Endodermal cell (in vitro differentiated cells): ENCODE measurements around the gene ANKEF1. TPM values are rescaled to one million over a fixed set of nuclear protein-coding genes. Genes with fewer than 3 reads are reported as not detected.

Experiments
- DNase-seq: peaks from one replicate; pipeline ENCODE4 v3.0.0-alpha.2; 2017
- H3K27ac ChIP-seq: 2 replicates; pipeline ENCODE4 v1.5.1; 2013; ENCODE audit warnings: mild to moderate bottlenecking, low read depth, low read length, moderate library complexity
- H3K27me3 ChIP-seq: 2 replicates; pipeline ENCODE4 v1.6.1; 2013; ENCODE audit warnings: mild to moderate bottlenecking, low read length, moderate library complexity; ENCODE audit not compliant: insufficient read depth, control insufficient read depth, poor library complexity, severe bottlenecking
- H3K36me3 ChIP-seq: 2 replicates; pipeline ENCODE4 v1.7.0; 2013; ENCODE audit warnings: mild to moderate bottlenecking, low read length, moderate library complexity; ENCODE audit not compliant: control insufficient read depth, insufficient read depth
- H3K4me1 ChIP-seq: one replicate; pipeline ENCODE4 v1.7.0; 2013; ENCODE audit warnings: low read length; ENCODE audit not compliant: control insufficient read depth, insufficient read depth
- H3K4me3 ChIP-seq: 2 replicates; pipeline ENCODE4 v1.5.1; 2013; ENCODE audit warnings: mild to moderate bottlenecking, low read length, moderate library complexity
- H3K9ac ChIP-seq: 2 replicates; pipeline ENCODE4 v1.6.1; 2013; ENCODE audit warnings: mild to moderate bottlenecking, low read length, moderate library complexity; ENCODE audit not compliant: poor library complexity, severe bottlenecking; ENCODE audit errors: extremely low read depth
- H3K9me3 ChIP-seq: 2 replicates; pipeline ENCODE4 v1.6.1; 2013; ENCODE audit warnings: mild to moderate bottlenecking, low read length, moderate library complexity; ENCODE audit not compliant: control insufficient read depth
- H3K27ac Mint-ChIP-seq: 2 replicates; pipeline ENCODE4 v1.8.0; 2020; ENCODE audit warnings: mixed read lengths
- H3K27me3 Mint-ChIP-seq: 2 replicates; pipeline ENCODE4 v1.8.0; 2021; ENCODE audit warnings: mild to moderate bottlenecking, mixed read lengths; ENCODE audit not compliant: insufficient read depth
- H3K36me3 Mint-ChIP-seq: 2 replicates; pipeline ENCODE4 v1.8.0; 2020; ENCODE audit warnings: low read depth, mixed read lengths
- H3K4me1 Mint-ChIP-seq: 2 replicates; pipeline ENCODE4 v1.8.0; 2020; ENCODE audit warnings: mixed read lengths
- H3K4me3 Mint-ChIP-seq: 2 replicates; pipeline ENCODE4 v1.8.0; 2020; ENCODE audit warnings: mild to moderate bottlenecking, moderate library complexity, mixed read lengths
- H3K9me3 Mint-ChIP-seq: 2 replicates; pipeline ENCODE4 v1.8.0; 2020; ENCODE audit warnings: mild to moderate bottlenecking, mixed read lengths
- CTCF ChIP-seq: fragments of 200-600 bp; sonication (generic); conservative IDR thresholded peaks from 2 replicates; pipeline ENCODE4 v1.5.0; 2021; ENCODE audit warnings: antibody characterized with exemption, mild to moderate bottlenecking
- WGBS, 2 experiments: methylation state at CpG; one replicate each; pipeline versions ENCODE4 v1.1.5 to v1.1.7; 2013; ENCODE audit warnings: missing lambda C conversion rate in 2 of 2, mixed read lengths in 1 of 2; ENCODE audit not compliant: insufficient coverage in 1 of 2, insufficient read length in 1 of 2; 5-methylcytosine and 5-hydroxymethylcytosine counted together
- total RNA-seq, 2 donors: library from RNA; stranded (reverse); fragmentation: NEBNext Ultra II Directional in 1 of 2; extraction: Animal tissue kit (Norgen Biotek cat#: 25700) in 1 of 2; gene quantifications; 2 replicates in 1 of 2; 3 replicates in 1 of 2; pipeline ENCODE4 v1.2.1, GENCODE V29; 2021

Gene ANKEF1
- total RNA-seq, 2 donors from 2014 or later, result 8.8 to 13.1 TPM

- WGBS, 2 experiments, result 90% methylated on average over 2 of the region's 2 CpGs; no CpG with 5 or more reads in 1 of the 2 experiments
- no peaks in the 10 kb centered on the region for H3K27me3 Mint-ChIP-seq
- DNase-seq, result no peak
- TF ChIP-seq CTCF, result no peak
- H3K27me3 ChIP-seq, result no peaks in the 10 kb centered on the region
- no peaks in the 10 kb centered on the region for H3K9me3 ChIP-seq
- no peaks in the 10 kb centered on the region for H3K36me3 ChIP-seq
- H3K9me3 Mint-ChIP-seq, result no peaks in the 10 kb centered on the region
- H3K9ac ChIP-seq, result no peak overlapping the region
- H3K27ac ChIP-seq, result no peak overlapping the region
- H3K4me3 ChIP-seq, result no peak overlapping the region
- H3K4me3 Mint-ChIP-seq, result no peak overlapping the region
- H3K4me1 ChIP-seq, result no peaks in the 10 kb centered on the region
- H3K27ac Mint-ChIP-seq, result no peak overlapping the region
- no peaks in the 10 kb centered on the region for H3K4me1 Mint-ChIP-seq
- no peaks in the 10 kb centered on the region for H3K36me3 Mint-ChIP-seq
These were observed 32.5 kb downstream of the ANKEF1 start for GRCh38 chr20:10067321-10067720.

GRCh38 chr20:10074513-10074912, 39.7 kb downstream of the ANKEF1 start:
- H3K4me3 Mint-ChIP-seq, result no peak overlapping the region
- H3K27ac Mint-ChIP-seq, result no peak overlapping the region
- Histone ChIP-seq H3K9ac (no peak overlapping the region), H3K4me3 (no peak overlapping the region), H3K9me3 (no peaks in the 10 kb centered on the region), H3K27ac (no peak overlapping the region), H3K27me3 (no peaks in the 10 kb centered on the region), H3K36me3 (no peaks in the 10 kb centered on the region), H3K4me1 (no peaks in the 10 kb centered on the region)
- H3K4me1 Mint-ChIP-seq, result peaks cover 6% of the 10 kb centered on the region
- no peak for TF ChIP-seq CTCF
- DNase-seq, result no peak
- peaks cover 1% of the 10 kb centered on the region for H3K27me3 Mint-ChIP-seq
- H3K36me3 Mint-ChIP-seq, result no peaks in the 10 kb centered on the region
- WGBS, 2 experiments, result 71 to 79% methylated on average over 2 of the region's 2 CpGs
- H3K9me3 Mint-ChIP-seq, result no peaks in the 10 kb centered on the region

GRCh38 chr20:10075606-10076005, 40.8 kb downstream of the ANKEF1 start:
- no peaks in the 10 kb centered on the region for H3K27me3 ChIP-seq
- Mint-ChIP-seq H3K4me1 (peaks cover 6% of the 10 kb centered on the region), H3K4me3 (no peak overlapping the region), H3K36me3 (no peaks in the 10 kb centered on the region), H3K27me3 (peaks cover 1% of the 10 kb centered on the region), H3K9me3 (no peaks in the 10 kb centered on the region), H3K27ac (no peak overlapping the region)
- WGBS, 2 experiments, result 88% methylated on average over 2 of the region's 2 CpGs; no CpG with 5 or more reads in 1 of the 2 experiments
- H3K27ac ChIP-seq, result no peak overlapping the region
- H3K9ac ChIP-seq, result no peak overlapping the region
- DNase-seq, result no peak
- H3K9me3 ChIP-seq, result no peaks in the 10 kb centered on the region
- no peaks in the 10 kb centered on the region for H3K36me3 ChIP-seq
- no peaks in the 10 kb centered on the region for H3K4me1 ChIP-seq
- no peak for TF ChIP-seq CTCF
- no peak overlapping the region for H3K4me3 ChIP-seq
